ENCODE results near the gene SEMA4A.
A peak's percentile ranks its signal among the peaks of the same experiment; 100 is the strongest.

SEMA4A gene

DNA sequence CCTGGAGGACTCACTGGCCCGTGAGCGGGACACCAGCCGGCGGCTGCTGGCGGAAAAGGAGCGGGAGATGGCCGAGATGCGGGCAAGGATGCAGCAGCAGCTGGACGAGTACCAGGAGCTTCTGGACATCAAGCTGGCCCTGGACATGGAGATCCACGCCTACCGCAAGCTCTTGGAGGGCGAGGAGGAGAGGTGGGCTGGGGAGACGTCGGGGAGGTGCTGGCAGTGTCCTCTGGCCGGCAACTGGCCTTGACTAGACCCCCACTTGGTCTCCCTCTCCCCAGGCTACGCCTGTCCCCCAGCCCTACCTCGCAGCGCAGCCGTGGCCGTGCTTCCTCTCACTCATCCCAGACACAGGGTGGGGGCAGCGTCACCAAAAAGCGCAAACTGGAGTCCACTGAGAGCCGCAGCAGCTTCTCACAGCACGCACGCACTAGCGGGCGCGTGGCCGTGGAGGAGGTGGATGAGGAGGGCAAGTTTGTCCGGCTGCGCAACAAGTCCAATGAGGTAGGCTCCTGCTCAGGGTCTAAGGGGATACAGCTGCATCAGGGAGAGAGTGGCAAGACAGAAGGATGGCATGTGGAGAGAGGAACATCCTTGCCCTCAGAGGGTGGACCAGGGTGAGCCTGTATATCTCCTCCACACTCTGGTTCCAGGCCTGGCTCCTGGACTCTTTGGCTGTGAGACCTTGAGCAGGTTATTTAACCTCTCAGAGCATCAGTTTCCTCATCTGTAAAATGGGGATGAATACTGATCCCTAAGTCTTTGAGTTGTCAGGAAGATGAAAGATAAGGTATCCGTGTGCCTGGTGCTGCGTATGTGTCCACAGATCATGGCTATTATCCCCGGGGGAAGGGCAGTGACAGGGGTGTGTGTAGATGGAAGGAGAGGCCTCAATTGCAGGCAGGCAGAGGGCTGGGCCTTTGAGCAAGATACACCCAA is 17.2 kb upstream of the SEMA4A start:
- no peak for DNase-seq (ENCODE audit: low spot score)

DNA sequence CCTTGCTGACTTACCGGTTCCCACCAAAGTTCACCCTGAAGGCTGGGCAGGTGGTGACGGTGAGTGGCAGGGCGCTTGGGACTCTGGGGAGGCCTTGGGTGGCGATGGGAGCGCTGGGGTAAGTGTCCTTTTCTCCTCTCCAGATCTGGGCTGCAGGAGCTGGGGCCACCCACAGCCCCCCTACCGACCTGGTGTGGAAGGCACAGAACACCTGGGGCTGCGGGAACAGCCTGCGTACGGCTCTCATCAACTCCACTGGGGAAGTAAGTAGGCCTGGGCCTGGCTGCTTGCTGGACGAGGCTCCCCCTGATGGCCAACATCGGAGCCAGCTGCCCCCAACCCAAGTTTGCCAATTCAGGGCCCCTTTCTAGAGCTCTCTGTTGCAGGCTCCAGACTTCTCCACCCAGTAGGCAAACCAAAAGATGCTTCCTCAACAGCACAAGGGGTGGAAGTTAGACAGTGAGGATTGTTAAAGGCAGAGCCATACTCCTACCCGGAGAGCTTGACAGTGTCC is 16.4 kb upstream of the SEMA4A start:
- peak; percentile 53 for DNase-seq (ENCODE audit: low spot score)

DNA sequence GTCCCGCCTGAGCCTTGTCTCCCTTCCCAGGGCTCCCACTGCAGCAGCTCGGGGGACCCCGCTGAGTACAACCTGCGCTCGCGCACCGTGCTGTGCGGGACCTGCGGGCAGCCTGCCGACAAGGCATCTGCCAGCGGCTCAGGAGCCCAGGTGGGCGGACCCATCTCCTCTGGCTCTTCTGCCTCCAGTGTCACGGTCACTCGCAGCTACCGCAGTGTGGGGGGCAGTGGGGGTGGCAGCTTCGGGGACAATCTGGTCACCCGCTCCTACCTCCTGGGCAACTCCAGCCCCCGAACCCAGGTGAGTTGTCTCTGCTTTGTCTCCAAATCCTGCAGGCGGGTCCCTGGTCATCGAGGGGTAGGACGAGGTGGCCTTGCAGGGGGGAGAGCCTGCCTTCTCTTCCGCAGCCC is 14.9 kb upstream of the SEMA4A start:
- DNase-seq (ENCODE audit: low spot score), result no peak

DNA sequence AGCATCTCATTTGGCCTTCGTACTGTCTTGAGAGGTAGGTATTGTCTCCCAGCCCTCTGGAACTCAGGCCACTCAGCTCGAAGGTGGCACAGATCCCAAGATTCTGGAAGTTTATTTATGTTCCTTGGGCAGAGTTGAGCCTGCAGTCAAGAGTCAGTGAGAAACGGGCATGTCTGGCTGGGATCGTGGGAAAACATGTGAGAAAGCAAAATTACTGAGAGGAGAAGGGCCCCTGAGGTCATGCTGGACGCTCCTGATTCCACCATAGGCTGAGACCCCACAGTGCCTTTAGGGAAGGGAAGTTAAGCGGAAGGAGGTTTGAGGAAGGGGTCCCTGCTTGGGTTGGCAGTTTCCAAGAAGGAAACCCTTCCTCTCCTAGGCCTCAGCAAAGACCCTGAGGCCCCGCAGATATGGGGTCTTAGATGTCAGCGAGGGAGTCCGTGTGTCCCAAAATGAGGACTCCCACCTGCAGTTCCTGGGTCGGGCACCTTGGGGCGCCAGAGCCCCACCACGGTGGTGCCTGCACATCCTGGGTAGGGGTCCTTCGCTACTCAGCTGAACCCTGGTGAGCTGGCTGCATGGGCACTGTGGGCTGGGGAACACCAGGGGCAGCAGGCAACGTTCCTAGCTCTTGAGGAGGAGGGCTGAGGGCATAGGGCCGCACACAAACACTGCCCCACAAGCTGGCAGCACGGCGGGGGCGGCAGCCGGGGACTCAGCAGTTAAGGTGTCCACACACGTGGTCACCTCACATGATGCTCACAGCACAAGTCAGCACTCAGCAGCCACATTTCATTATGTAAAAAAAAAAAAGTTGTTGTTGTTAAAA is 12.3 kb upstream of the SEMA4A start:
- peak; percentile 89 for DNase-seq (ENCODE audit: low spot score)

DNA sequence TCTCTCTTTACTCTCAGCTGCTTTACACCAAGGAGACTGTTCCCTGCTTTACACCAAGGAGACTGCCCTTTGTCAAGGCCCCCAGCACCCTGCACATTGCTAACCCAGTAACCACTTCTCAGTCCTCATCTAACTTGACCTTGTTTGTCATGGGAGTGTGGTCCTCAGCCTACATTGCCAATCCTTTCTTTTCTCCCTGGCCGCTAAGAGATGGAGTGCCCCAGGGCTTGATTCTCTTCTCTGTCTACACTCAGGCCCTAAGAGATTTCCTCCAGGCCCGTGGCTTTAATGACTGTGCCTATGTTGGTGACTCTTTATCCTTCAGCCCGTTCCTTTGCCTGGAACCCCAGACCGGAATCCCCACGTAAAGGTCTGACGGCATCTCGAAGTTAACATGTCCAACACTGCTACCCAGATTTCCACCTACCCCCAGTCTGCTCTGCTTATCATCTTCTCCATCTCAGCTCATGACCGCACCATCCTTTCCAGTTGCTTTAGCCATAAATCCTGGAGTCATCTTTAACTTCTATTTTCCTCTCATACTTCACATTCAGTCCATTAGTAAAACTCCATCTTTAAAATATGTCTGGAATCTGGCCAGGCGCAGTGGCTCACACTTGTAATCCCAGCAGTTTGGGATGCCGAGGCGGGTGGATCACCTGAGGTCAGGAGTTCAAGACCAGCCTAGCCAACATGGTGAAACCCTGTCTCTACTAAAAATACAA is 9.5 kb upstream of the SEMA4A start:
- DNase-seq (ENCODE audit: low spot score), result no peak

DNA sequence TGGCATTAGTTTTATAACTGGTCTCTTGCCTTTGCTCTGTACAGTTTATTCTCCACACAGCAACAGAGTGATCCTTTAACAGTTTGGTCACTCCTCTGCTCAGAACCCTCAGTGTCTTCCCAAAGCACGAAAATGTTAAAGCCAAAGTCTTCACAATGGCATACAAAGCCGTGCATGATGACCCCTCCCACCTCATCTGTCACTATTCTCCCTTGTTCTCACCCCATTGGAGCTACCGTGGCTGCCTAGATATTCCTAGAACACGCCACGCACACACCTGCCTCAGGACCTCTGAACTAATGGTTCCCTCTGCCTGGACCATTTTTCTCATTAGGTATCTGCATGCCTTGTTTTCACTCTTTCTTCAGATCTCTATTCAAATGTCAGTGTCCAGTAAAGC is 8.6 kb upstream of the SEMA4A start:
- no peak for DNase-seq (ENCODE audit: low spot score)

DNA sequence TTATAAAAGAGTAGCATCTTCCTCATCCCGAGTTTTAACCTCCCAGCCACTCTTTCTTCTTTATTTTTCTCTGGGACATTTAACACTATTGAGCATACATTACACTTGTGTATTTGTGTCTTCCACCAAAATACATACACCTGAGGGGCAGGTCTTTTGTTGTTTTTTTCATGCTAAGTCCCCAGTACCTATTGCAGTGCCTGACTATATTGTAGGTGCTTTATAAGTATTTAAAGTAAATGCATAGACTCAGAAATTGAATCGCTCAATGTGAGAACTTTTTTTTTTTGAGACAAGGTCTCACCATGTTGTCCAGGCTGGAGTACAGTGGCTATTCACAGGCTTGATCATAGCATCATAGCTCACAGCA is 7.8 kb upstream of the SEMA4A start:
- no peak for DNase-seq (ENCODE audit: low spot score)

DNA sequence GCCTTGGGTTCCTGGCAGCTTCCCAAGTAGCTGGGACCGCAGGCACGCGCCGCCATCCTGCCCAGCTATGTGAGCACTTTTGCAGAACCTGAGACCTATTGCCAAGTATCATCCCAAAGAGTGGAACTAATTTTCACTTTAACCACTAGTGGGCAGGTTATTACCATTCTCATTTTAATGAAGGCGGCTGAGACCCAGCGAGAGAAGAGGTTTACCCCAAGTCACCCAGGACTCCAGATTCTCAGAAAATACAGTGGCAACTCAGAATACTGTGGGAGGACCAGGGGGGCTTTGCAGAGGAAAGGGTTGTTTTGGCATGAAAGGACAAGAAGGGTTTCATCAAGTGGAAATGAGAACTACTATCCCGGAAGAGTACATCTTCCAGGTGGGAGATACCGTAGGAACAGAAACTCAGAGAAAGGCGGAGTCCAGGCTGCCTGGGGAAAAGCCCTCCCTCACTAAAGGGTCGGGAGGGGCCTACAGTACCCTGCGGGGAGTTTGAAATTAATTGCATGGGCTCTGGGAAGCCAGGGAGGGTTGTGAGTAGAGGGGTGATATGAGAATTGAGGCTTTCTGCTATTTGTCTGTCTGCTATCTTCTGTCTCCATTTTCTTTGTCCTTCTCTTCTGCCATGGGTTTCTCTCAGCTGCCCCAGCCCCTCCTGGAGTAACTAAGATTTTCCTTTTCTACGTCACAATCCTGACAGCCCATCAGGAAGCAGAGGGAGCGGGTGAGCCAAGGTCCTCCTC is 7.2 kb upstream of the SEMA4A start:
- DNase-seq (ENCODE audit: low spot score), result peak; percentile 49

DNA sequence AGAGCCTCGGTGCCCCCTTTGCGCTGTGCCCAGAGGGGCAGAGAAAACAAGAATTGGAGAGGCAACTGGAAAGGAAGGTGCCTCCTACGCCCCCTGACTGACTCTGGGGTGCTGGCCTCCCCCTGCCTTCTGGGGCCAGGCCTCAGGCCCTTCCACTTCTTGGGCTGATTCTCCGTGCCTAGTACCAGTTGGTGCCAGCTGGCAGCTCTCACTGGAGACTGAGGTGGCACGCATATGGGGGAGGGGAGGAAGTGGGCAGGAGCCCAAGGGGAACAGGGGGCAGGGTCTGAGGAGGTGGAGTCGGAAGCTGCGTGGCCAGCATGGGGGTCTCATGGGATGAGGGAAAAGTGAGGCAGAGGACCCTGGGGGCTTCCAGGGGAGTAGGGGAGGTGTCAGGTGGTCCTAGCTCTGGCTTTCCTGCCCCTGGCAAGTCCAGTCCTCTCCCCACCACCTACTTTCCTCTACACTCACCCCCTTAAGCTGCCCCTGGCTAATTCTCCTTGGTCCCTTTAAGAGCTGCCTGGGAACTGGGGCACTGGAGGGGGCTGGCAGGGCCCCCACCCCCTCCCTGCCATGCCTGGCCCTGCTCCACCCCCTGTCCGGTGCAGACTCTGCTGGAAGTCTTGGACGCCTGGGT is 6.5 kb upstream of the SEMA4A start:
- no peak for DNase-seq (ENCODE audit: low spot score)

DNA sequence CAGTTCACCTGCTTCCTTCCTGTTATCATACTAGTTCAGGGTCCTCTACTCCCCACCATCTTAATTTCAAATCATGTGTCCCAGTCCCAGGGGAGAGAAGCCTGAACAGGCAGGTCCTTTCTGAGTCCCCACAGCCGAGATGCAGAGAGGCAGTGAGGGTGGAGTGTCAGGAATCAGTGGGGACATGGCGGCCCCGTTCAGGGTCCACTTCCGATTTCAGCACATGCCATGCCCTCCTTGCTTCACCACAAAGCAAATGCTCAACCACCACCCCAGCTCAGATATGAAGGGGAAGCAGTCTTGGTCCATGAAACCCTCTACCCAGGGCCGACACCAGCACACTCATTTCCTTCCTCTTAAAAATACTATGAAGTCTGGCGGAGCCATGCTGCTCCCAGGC is 5.2 kb upstream of the SEMA4A start:
- no peak for DNase-seq (ENCODE audit: low spot score)

DNA sequence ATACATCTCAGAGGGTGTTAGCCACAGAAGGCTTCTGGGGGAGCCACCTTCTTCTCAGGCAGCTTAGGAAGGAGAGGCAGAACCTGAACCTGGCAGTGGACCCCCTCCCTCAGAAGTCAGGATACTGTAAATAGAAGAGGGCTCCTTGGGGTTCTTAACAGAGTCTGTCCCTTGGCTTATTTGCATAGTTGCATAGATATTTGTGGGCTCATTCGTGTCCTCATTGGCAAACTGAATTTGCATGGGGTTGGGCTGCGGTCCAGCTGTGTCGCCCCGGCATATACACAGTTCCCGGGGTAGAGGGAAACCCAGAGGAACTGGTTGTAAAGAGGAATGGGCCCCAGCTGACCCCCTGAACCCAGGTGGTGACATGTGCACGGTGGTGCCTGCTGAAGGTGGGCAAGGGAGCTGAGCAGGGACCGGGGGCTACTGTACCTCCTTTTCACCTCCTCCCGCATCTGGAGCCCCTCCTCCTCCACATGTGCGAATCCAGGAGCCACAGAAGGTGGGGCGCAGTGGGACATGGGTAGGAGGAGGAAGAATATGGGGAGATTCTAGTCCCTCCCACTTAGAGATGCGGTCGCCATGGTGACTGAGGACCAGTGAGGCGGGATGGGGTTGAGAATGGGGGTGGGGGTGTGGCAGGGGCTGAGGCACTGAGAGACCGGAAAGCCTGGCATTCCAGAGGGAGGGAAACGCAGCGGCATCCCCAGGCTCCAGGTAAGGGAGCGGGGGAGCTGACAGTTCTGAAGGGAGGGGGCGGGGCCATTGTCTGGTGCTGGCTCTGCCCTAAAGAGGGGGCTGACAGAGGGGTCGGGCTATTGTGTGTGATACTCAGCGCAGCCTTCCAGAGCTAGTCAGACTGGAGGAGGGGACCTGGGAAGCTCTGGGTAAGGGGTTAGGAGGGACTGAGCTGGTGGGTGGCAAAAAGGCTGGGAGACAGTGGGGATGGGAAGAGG is 3.7 kb upstream of the SEMA4A start:
- peak; percentile 78 for DNase-seq (ENCODE audit: low spot score)

DNA sequence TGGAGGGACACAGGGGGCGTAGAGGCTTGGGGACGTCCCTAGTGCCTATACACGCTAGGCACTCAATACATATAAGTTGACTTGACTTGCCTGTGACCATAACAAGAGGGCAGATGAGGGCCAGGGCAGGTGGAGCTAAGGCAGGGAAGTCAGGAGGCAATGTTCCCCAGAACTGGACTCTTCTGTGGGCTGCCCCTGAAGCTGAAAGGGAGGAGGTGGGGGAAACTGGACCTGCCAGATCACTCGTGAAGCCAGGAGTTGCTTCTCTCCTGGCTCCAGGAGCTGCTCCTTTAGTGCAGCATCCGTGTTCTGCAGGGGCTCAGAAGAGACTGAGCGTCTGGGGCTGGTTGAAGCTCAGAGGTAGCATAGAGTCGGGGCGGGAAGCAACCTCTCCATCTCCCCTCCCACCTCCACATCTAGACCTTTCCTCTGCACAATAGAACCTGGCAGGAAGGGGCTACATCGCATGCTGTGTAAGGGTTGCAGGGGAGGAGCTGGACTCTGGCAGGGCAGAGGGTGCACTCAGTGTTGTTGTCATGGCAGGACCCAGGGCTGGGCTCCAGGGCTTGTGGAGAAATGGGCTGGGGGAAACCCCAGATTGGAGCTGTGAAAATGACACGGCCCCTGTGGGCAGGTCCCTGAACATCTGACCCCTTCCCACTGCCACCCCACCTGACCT is 2.9 kb upstream of the SEMA4A start:
- DNase-seq (ENCODE audit: low spot score), result no peak

DNA sequence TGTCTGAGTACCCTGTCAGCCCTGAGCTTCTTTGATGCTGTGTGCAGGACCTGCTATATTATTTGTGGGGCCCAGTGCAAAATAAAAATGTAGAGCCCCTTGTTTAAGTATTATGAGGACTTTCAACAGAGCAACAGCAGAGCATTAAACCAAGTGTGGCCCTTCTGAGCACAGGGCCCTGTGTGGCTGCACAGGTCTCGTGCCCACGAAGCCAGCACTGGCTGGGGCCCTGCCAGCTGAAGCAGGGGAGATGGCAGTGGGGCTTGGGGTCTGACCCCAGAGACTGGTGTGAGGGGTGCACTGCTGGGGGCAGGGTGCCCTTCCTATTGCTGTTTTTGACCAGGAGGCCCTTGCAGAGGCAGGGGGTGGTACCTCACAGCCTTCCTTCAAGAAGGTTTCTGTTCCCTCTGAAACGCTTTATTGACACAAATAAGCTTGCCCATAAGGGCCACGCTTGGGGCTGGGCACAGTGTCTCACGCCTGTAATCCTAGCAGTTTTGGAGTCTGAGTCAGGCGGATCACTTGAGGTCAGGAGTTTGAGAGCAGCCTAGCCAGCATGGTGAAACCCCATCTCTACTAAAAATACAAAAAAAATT is 2.2 kb upstream of the SEMA4A start:
- no peak for DNase-seq (ENCODE audit: low spot score)

DNA sequence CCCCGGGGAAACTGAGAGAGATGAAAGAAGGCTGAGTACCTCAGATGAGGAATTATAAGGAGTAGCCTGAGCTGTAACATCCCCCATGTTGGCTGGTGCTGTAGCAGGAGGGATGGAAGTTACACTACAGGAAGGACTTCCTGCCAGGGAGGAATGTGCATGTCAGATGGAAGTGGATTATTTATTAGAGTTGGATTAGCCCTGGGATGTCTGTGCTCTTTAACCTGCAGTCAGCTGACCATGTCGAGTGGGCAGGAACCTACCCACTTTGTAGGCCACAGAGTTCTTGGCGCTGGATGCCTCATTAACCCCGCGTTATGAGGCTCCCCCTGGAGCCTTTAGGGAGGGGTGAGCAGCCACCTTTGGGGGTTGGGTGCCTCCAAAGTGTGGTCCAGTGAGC is 757 bp upstream of the SEMA4A start:
- DNase-seq (ENCODE audit: low spot score), result no peak

DNA sequence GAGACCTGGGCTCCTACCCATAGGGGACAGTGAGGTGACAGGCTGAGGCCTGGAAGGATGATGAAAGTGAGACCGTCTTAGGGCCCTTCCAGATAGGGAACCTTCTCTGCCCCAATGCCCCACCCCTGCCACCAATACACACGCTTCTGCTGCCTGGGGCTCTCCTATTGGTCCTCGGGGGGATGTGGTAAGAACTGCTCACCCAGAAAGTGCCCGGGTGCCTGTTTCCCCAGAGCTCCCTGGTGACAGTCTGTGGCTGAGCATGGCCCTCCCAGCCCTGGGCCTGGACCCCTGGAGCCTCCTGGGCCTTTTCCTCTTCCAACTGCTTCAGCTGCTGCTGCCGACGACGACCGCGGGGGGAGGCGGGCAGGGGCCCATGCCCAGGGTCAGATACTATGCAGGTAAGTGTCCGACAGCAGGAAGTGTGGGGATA is 948 bp downstream of the SEMA4A start:
- no peak for DNase-seq (ENCODE audit: low spot score)

DNA sequence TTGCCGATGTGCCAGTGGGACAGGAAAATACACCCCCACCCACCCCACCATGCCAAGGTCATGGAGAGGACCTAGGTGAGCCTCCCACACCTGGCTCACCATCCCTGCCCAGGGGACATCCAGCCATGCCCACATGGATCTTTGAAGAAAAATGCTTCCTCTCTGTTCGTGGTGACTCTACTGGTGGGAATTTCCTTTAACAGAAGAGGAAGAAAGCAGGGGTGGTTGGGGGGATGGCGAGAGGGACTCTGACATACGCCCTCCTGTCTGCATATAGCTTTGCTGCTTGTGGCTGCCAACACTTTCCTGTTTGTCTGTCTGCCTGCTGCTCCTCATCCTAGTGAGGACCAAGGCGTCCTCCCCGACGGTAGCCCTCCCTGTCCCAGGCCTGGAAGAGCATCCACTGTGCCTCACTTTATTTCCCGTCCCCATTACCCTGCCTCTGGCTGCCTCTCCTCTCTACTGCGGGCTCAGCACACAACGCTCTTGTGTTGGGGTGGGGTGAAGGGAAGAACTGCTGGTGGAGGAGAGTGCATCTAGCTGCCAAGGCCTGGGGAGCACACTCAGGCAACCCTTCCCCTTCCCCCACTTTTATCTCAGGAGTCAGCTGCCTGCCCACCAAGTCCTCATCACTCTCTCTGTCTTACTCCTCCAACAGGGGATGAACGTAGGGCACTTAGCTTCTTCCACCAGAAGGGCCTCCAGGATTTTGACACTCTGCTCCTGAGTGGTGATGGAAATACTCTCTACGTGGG is 2.5 kb downstream of the SEMA4A start:
- no peak for DNase-seq (ENCODE audit: low spot score)

DNA sequence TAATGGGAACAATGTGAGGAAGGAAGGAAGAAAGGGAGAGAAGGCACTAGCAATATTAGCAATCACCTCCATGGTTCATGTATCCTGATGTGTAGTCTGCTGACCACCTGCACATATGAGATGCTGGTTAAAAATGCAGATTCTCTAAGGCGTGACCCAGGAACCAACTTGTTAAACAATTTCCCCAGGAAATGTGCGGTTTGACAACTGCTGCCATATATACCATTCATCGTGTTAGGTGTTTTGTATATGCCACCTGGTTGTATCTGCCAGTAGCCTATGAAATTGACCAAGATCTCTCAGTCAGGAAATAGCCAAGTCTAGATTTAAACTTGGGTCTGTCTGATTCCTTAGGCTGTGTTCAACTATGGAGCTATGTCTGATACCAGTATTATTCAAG is 4.1 kb downstream of the SEMA4A start:
- DNase-seq (ENCODE audit: low spot score), result no peak

DNA sequence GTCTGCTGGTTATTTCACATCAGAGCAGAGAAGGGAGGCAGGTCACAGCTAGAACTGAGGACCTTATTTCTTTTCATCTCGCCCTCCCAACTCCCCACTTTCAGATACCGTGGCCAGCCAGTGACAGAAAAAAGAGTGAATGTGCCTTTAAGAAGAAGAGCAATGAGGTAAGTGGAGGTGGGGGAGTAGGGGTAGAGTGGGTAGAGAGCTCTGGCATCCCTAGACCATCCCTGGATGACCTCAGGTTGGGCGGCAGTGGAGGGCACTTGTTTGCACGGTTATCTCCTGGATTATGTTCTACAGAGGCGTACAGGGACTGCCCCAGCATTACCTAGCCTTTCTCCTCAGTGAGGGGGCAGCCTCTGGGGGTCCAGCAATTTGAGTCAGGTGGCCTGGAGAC is 4.6 kb downstream of the SEMA4A start:
- no peak for DNase-seq (ENCODE audit: low spot score)

All from iPS-NIHi11 (cell line).